ENCODE results near the gene RSL1D1. TPM values are rescaled to one million over a fixed set of nuclear protein-coding genes. Genes with fewer than 3 reads are reported as not detected.
A peak's percentile ranks its signal among the peaks of the same experiment; 100 is the strongest.
"Not testable (repeated sequence)": the region's sequence is repeated elsewhere in the genome, so short reads cannot be mapped to it uniquely, and the experiment has no call there.

RSL1D1 gene
- total RNA-seq, 2 donors from 2014 or later, result 75.3 to 123 TPM

DNA sequence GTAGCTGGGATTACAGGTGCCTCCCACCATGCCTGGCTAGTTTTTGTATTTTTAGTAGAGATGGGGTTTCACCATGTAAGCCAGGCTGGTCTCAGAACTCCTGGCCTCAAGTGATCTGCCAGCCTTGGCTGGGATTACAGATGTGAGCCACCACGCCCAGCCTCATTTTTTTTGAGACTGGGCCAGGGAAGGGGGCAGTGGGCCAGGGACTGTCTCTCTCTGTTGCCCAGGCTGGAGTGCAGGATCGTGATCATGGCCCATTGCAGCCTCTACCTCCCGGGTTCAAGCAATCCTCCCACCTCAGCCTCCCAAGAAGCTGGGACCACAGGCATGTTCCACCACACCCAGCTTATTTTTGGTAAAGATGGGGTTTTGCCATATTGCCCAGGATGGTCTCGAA is 16.0 kb downstream of the RSL1D1 start:
- no peak for DNase-seq (ENCODE audit: low spot score)
- H3K27ac ChIP-seq, result no peak overlapping the region

DNA sequence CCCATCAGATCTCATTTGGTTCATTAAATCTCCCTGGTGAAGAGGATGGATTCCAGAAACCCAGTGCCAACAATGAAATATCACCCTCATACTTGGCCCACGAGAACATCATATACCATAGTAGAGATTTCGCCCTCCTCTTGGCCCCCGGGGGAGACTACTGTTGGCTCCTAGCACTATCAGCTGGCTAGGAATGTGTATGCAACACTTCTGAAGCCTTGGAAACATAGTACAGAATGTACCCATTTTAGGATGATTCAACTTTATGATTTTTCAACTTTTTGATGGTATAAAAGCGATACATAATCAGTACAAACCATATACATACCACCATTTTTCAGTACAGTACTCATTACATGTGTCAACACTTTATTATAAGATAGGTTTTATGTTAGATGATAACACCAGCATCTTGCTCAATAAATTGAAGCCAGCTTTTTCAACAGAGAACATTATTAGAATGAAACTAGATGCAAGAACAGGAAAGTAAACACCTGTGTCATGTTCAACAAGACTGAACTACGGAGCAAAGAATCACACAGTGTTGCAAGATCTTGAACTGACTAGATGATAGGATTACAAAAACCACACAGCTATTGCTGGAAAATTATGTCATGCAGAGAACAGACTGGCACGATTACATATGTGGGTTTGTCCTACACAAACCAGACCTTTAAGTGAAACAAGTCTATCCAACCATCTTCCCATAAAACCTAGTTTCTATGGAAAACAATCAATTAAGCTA is 17.2 kb downstream of the RSL1D1 start:
- Histone ChIP-seq H3K27me3 (no peaks in the 10 kb centered on the region), H3K9me3 (no peaks in the 10 kb centered on the region), H3K4me1 (no peaks in the 10 kb centered on the region), H3K27ac (no peak overlapping the region), H3K36me3 (peaks cover 30% of the 10 kb centered on the region), H3K4me3 (no peak overlapping the region)
- DNase-seq (ENCODE audit: low spot score), result no peak
- TF ChIP-seq, protein P1, sequence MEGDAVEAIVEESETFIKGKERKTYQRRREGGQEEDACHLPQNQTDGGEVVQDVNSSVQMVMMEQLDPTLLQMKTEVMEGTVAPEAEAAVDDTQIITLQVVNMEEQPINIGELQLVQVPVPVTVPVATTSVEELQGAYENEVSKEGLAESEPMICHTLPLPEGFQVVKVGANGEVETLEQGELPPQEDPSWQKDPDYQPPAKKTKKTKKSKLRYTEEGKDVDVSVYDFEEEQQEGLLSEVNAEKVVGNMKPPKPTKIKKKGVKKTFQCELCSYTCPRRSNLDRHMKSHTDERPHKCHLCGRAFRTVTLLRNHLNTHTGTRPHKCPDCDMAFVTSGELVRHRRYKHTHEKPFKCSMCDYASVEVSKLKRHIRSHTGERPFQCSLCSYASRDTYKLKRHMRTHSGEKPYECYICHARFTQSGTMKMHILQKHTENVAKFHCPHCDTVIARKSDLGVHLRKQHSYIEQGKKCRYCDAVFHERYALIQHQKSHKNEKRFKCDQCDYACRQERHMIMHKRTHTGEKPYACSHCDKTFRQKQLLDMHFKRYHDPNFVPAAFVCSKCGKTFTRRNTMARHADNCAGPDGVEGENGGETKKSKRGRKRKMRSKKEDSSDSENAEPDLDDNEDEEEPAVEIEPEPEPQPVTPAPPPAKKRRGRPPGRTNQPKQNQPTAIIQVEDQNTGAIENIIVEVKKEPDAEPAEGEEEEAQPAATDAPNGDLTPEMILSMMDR (IDR thresholded peaks at IDR 0.05), result no peak

More for the DNA sequence above, 16.0 kb downstream of the RSL1D1 start:
- TF ChIP-seq, protein P1 (IDR thresholded peaks at IDR 0.05), result no peak
- no peaks in the 10 kb centered on the region for H3K4me1 ChIP-seq
- peaks cover 42% of the 10 kb centered on the region for H3K36me3 ChIP-seq
- H3K4me3 ChIP-seq, result no peak overlapping the region
- no peaks in the 10 kb centered on the region for H3K27me3 ChIP-seq
- no peaks in the 10 kb centered on the region for H3K9me3 ChIP-seq

DNA sequence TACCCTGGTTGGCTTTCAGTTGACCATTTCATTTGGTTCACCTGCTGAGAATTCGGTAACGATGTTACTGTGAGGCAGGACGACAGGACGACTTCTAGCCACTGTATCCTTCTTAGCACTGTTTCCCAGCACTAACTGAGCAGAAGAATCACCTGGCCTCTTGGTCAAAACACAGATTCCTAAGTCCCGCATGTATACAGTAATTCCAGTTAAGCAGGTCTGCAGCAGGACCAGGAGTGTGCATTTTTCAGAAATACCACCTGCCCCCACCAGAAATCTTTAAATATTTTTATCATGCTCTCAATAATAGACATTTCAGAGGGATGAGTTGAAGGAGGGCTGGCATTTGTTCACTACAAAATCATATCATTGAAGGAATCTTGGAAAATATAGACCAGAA is 22.6 kb downstream of the RSL1D1 start:
- no peaks in the 10 kb centered on the region for H3K36me3 ChIP-seq
- H3K27ac ChIP-seq, result no peak overlapping the region
- H3K27me3 ChIP-seq, result no peaks in the 10 kb centered on the region
- DNase-seq (ENCODE audit: low spot score), result no peak
- no peaks in the 10 kb centered on the region for H3K9me3 ChIP-seq
- TF ChIP-seq, protein P1 (IDR thresholded peaks at IDR 0.05), result no peak
- no peak overlapping the region for H3K4me3 ChIP-seq
- peaks cover 0 to 13% of the 10 kb centered on the region in 2 donors for H3K4me1 ChIP-seq

DNA sequence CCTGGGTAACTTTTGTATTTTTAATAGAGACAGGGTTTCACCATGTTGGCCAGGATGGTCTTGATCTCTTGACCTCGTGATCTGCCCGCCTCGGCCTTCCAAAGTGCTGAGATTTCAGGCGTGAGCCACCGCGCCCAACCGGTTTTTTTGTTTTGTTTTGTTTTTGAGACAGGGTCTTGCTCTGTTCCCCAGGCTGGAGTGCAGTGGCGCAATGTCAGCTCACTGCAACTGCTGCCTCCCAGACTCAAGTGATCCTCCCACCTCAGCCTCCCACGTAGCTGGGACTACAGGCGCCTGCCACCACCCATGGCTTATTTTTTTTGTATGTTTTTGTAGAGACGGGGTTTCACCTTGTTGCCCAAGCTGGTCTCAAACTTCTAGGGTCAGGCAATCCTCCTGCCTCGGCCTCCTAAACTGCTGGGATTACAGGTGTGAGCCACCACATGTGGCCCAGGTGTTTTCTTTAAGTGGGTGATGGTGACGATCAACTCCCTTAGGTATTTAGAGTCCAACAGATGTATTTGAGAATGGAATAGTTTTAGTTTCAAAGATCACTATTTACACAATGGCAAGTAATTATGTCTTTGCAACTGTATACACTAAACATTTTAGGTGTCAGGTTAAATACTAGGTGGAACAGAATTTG is 25.7 kb downstream of the RSL1D1 start:
- H3K4me3 ChIP-seq; DNase-seq (ENCODE audit: low spot score); H3K36me3 ChIP-seq; H3K27ac ChIP-seq; H3K27me3 ChIP-seq; H3K9me3 ChIP-seq: not testable (repeated sequence)
- H3K4me1 ChIP-seq, result peaks cover 0 to 13% of the 10 kb centered on the region in 2 donors

DNA sequence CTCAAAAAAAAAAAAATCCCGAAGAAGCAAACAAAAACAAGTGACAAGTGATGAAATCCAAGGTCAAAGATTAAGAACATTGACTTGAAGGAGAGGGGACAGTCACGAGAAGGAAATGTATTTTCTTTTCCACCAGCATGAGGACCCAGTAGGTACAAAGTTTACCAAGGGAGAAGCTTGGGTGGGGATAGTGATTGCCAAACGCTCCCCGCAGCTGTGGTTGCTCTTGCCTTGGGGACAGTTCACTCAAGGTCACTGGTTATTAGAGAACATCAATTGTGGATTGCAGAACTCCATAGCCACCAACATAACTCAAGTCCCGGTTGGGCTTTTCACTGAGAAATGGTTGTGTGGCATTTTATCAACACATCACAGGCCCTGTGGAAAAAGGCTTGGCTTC is 27.0 kb downstream of the RSL1D1 start:
- Histone ChIP-seq H3K4me1 (peaks cover 0 to 13% of the 10 kb centered on the region in 2 donors), H3K4me3 (no peak overlapping the region), H3K9me3 (no peaks in the 10 kb centered on the region), H3K36me3 (no peaks in the 10 kb centered on the region), H3K27me3 (no peaks in the 10 kb centered on the region), H3K27ac (peak overlapping the region in 1 of 2 donors; percentile 36)
- TF ChIP-seq, protein P1 (IDR thresholded peaks at IDR 0.05), result no peak
- DNase-seq (ENCODE audit: low spot score), result peak; percentile 75

DNA sequence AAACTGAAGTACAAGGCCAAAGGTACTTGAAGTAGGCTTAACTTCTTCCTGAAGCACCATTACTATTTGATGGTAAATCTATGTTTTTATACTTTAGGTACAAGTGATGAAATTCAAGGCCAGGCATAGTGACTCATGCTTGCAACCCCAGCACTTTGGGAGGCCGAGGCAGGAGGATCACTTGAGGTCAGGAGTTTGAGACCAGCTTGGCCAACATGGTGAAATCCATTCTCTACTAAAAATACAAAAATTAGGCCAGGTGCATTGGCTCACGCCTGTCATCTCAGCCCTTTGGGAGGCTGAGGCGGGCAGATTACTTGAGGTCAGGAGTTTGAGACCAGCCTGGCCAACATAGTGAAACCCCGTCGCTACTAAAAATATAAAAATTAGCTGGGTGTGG is 27.7 kb downstream of the RSL1D1 start:
- DNase-seq (ENCODE audit: low spot score); H3K9me3 ChIP-seq; H3K27me3 ChIP-seq; H3K4me3 ChIP-seq; H3K27ac ChIP-seq; H3K36me3 ChIP-seq: not testable (repeated sequence)
- H3K4me1 ChIP-seq, result peaks cover 0 to 13% of the 10 kb centered on the region in 2 donors
